Ishikawa (cell line): ENCODE data around the gene MKKS.

Source experiments
- CEBPB ChIP-seq: IDR thresholded peaks from 2 replicates; pipeline ENCODE4 v1.6.1; 2012
- CREB1 ChIP-seq: IDR thresholded peaks from 2 replicates; pipeline ENCODE4 v1.6.1; 2012; ENCODE audit warnings: low read depth
- EP300 ChIP-seq: IDR thresholded peaks from 2 replicates; pipeline ENCODE4 v1.6.1; 2012; ENCODE audit warnings: borderline replicate concordance
- FOXM1 ChIP-seq: IDR thresholded peaks from 2 replicates; pipeline ENCODE4 v1.6.1; 2012; ENCODE audit warnings: low read depth, borderline replicate concordance
- RAD21 ChIP-seq: IDR thresholded peaks from 2 replicates; pipeline ENCODE4 v1.6.1; 2012; ENCODE audit warnings: low read depth
- TAF1 ChIP-seq: IDR thresholded peaks from 2 replicates; pipeline ENCODE4 v1.6.1; 2012; ENCODE audit warnings: low read depth, mild to moderate bottlenecking
- YY1 ChIP-seq: IDR thresholded peaks from 2 replicates; pipeline ENCODE4 v1.6.1; 2012; ENCODE audit warnings: low read depth
- TF ChIP-seq, protein P1 (sequence below): IDR thresholded peaks from 2 replicates; pipeline ENCODE4 v1.6.1; 2012

DNA sequence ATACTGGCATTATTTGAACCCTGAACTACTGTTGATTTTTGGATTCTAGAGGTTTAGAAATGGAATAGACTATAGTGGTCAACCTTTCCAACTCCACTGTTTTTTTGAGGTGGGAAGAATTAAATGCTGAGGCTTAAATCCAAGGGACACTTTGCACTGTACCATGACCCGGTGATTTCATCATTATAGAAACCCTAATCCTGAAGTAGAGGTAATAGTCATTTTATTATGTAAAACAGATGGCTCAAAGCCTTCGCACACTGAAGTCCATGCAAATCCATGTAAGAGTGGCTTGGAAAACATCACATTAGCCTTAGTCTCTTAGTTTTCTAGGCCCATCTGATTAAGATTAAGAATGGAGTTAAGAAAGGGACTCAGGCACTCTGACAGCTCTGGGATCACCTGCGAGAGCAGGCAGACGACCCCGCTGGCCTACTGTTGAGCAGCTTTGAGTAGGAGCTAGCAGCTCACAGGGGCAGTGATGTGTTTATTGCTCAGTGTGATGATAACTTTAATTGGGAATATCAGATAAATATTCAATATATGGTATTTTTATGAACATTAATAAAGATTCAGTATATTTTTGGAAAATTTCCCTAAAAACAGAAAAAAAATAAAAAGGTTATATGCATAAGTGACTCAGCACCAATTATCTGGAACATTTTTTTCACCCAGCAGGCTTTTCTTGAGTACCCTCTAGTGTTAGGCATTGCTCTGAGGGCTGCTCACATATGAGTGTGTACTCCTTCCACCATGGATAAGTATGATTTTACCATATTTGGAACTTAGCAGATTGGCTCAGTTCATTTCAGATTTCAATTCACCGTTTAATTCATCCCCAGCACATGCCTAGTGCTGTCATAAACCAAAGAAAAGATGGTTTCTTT is 14.5 kb upstream of the MKKS start:
- TF ChIP-seq TAF1, result no peak
- no peak for TF ChIP-seq EP300
- no peak for TF ChIP-seq RAD21
- no peak for TF ChIP-seq YY1
- no peak for TF ChIP-seq CEBPB
- TF ChIP-seq, protein P1, sequence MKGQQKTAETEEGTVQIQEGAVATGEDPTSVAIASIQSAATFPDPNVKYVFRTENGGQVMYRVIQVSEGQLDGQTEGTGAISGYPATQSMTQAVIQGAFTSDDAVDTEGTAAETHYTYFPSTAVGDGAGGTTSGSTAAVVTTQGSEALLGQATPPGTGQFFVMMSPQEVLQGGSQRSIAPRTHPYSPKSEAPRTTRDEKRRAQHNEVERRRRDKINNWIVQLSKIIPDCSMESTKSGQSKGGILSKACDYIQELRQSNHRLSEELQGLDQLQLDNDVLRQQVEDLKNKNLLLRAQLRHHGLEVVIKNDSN, result no peak
- TF ChIP-seq CREB1, result no peak
- TF ChIP-seq FOXM1, result no peak
